ENCODE measurements around the gene TTC12. TPM values are rescaled to one million over a fixed set of nuclear protein-coding genes. Genes with fewer than 3 reads are reported as not detected.

The TTC12 gene
- total and polyA plus RNA-seq, 2 donors (not counting 1 experiment from before 2014, with no cell fraction given): 9.0 to 47.3 TPM

GRCh38 chr11:113382121-113382520, 67.7 kb downstream of the TTC12 start:
- ChIA-PET CTCF (no interaction called here), POLR2A (no interaction called here)
- Histone ChIP-seq H3K4me1 (ENCODE audit: control insufficient read depth in 2 of 2, insufficient read depth in 2 of 2, low read length in 2 of 2) (peaks cover 0 to under 1% of the 10 kb centered on the region in 2 donors), H3K4me2 (replicated peaks; ENCODE audit: low read depth, low read length, poor library complexity, severe bottlenecking) (no peak overlapping the region), H3K27me3 (replicated peaks in 1 of 4; ENCODE audit: control extremely low read depth in 1 of 4, control insufficient read depth in 3 of 4, insufficient read depth in 4 of 4, low read length in 3 of 4) (peaks cover 0 to 3% (median 1%) of the 10 kb centered on the region in 4 experiments), H3K4me3 (ENCODE audit: control extremely low read depth in 1 of 5, extremely low read depth in 1 of 5, insufficient read depth in 1 of 5, low read depth in 2 of 5, low read length in 4 of 5) (no peak overlapping the region), H3K9me3 (ENCODE audit: control extremely low read depth in 1 of 3, control insufficient read depth in 2 of 3, insufficient read depth in 1 of 3, low read length in 2 of 3) (no peaks in the 10 kb centered on the region), H3K79me2 (ENCODE audit: control insufficient read depth, insufficient read depth, low read length) (no peaks in the 10 kb centered on the region), H3K9ac (ENCODE audit: low read length) (no peak overlapping the region), H3K27ac (ENCODE audit: low read length in 2 of 2) (no peak overlapping the region), H4K20me1 (ENCODE audit: control insufficient read depth, insufficient read depth, low read length, poor library complexity, severe bottlenecking) (no peaks in the 10 kb centered on the region), H2AFZ (ENCODE audit: insufficient read depth, low read depth, low read length, poor library complexity, severe bottlenecking) (no peak overlapping the region), H3K36me3 (replicated peaks in 1 of 2; ENCODE audit: control extremely low read depth in 1 of 2, control insufficient read depth in 1 of 2, extremely low read depth in 1 of 2, insufficient read depth in 2 of 2, low read length in 1 of 2) (no peaks in the 10 kb centered on the region)
- H3K27ac Mint-ChIP-seq: no peak overlapping the region
- H3K4me1 Mint-ChIP-seq: peaks cover 8% of the 10 kb centered on the region
- peaks cover 2% of the 10 kb centered on the region for H3K27me3 Mint-ChIP-seq
- intact Hi-C loops (cut with micrococcal nuclease): no loop called here
- ATAC-seq (ENCODE audit: low read depth) (no peak), DNase-seq (no peak)
- H3K4me3 Mint-ChIP-seq: no peak overlapping the region
- peaks cover 4% of the 10 kb centered on the region for H3K9me3 Mint-ChIP-seq (ENCODE audit: insufficient read depth)
- TF ChIP-seq, protein P1, sequence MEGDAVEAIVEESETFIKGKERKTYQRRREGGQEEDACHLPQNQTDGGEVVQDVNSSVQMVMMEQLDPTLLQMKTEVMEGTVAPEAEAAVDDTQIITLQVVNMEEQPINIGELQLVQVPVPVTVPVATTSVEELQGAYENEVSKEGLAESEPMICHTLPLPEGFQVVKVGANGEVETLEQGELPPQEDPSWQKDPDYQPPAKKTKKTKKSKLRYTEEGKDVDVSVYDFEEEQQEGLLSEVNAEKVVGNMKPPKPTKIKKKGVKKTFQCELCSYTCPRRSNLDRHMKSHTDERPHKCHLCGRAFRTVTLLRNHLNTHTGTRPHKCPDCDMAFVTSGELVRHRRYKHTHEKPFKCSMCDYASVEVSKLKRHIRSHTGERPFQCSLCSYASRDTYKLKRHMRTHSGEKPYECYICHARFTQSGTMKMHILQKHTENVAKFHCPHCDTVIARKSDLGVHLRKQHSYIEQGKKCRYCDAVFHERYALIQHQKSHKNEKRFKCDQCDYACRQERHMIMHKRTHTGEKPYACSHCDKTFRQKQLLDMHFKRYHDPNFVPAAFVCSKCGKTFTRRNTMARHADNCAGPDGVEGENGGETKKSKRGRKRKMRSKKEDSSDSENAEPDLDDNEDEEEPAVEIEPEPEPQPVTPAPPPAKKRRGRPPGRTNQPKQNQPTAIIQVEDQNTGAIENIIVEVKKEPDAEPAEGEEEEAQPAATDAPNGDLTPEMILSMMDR (IDR thresholded peaks at IDR 0.05): no peak
- TF ChIP-seq EZH2 (IDR thresholded peaks at IDR 0.05; ENCODE audit: borderline replicate concordance, insufficient read depth, low read depth, low read length, poor library complexity, severe bottlenecking): no peak

DNA sequence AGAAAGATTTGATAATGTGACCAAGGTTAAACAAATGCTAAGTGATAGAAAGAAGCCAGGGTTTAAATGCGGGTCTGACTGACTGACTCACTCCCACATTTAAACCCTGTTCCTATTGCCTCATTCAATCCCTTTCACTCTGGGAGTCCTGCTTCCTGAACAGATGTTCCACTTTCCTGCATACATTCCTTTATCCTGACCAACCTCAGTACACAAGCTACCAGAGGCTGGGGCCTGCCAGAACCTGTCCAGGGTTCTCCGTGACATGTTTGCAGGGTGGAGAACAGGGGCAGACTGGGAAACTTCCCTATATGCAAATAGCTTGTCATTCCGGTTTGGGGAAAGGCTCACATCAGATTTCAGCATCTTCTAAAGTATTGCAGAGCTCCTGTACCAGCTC, 70.2 kb downstream of the TTC12 start:
- no peak overlapping the region for H2AFZ ChIP-seq (ENCODE audit: insufficient read depth, low read depth, low read length, poor library complexity, severe bottlenecking)
- intact Hi-C loops (cut with micrococcal nuclease): no loop called here
- no peak overlapping the region for H3K27ac Mint-ChIP-seq
- H3K79me2 ChIP-seq (ENCODE audit: control insufficient read depth, insufficient read depth, low read length): no peaks in the 10 kb centered on the region
- H3K36me3 ChIP-seq (replicated peaks in 1 of 2; ENCODE audit: control extremely low read depth in 1 of 2, control insufficient read depth in 1 of 2, extremely low read depth in 1 of 2, insufficient read depth in 2 of 2, low read length in 1 of 2): no peaks in the 10 kb centered on the region
- peaks cover 0 to 9% of the 10 kb centered on the region in 2 donors for H3K4me1 ChIP-seq (ENCODE audit: control insufficient read depth in 2 of 2, insufficient read depth in 2 of 2, low read length in 2 of 2)
- peaks cover 4% of the 10 kb centered on the region for H3K27me3 Mint-ChIP-seq
- H3K9me3 ChIP-seq (ENCODE audit: control extremely low read depth in 1 of 3, control insufficient read depth in 2 of 3, insufficient read depth in 1 of 3, low read length in 2 of 3): peaks cover 0 to 11% (median 0%) of the 10 kb centered on the region in 3 donors
- TF ChIP-seq, protein P1 (IDR thresholded peaks at IDR 0.05): no peak
- TF ChIP-seq EZH2 (IDR thresholded peaks at IDR 0.05; ENCODE audit: borderline replicate concordance, insufficient read depth, low read depth, low read length, poor library complexity, severe bottlenecking): no peak
- ATAC-seq (ENCODE audit: low read depth) (no peak), DNase-seq (no peak)
- H3K27me3 ChIP-seq (replicated peaks in 1 of 4; ENCODE audit: control extremely low read depth in 1 of 4, control insufficient read depth in 3 of 4, insufficient read depth in 4 of 4, low read length in 3 of 4): peaks cover 0 to 27% (median 16%) of the 10 kb centered on the region in 4 experiments
- H3K4me1 Mint-ChIP-seq: no peaks in the 10 kb centered on the region
- POLR2A ChIA-PET: no interaction called here
- H3K9me3 Mint-ChIP-seq (ENCODE audit: insufficient read depth): peaks cover 4% of the 10 kb centered on the region
- 95% methylated on average over 3 of the region's 3 CpGs for WGBS (ENCODE audit: insufficient coverage)
- H3K4me3 Mint-ChIP-seq: no peak overlapping the region
- no peaks in the 10 kb centered on the region for H4K20me1 ChIP-seq (ENCODE audit: control insufficient read depth, insufficient read depth, low read length, poor library complexity, severe bottlenecking)
- H3K4me2 ChIP-seq (replicated peaks; ENCODE audit: low read depth, low read length, poor library complexity, severe bottlenecking): no peak overlapping the region
- H3K9ac ChIP-seq (ENCODE audit: low read length): no peak overlapping the region
- CTCF ChIA-PET: interaction anchor here (0.6 kb wide), 1 partner anchor 9 kb away, joined by 4 read pairs; no protein-coding TSS in a partner anchor
- H3K4me3 ChIP-seq (ENCODE audit: control extremely low read depth in 1 of 5, extremely low read depth in 1 of 5, insufficient read depth in 1 of 5, low read depth in 2 of 5, low read length in 4 of 5): no peak overlapping the region
- H3K27ac ChIP-seq (ENCODE audit: low read length in 2 of 2): no peak overlapping the region

Data from B cell (primary cell).